Upper lobe of left lung (tissue), 6 donors: Measurements from ENCODE around the gene HAGHL. TPM values are rescaled to one million over a fixed set of nuclear protein-coding genes. Genes with fewer than 3 reads are reported as not detected.
A peak's percentile ranks its signal among the peaks of the same experiment; 100 is the strongest.

ENCODE experiments used
- ATAC-seq, 2 donors: fragments of 200-7000 bp; cut with Tn5 transposase; one replicate each; pipeline ENCODE4 v1.9.1; 2022; ENCODE audit warnings: mild to moderate bottlenecking in 2 of 2, moderate library complexity in 2 of 2; ENCODE audit not compliant: low FRiP score in 2 of 2
- DNase-seq, 2 donors: peaks; one replicate each; pipeline ENCODE4 v3.0.0-alpha.2; 2019 to 2020
- H3K27ac ChIP-seq, 4 donors: fragments of 200-600 bp; sonication (generic); one replicate each; pipeline ENCODE4 v1.5.1; 2016 to 2019
- H3K27me3 ChIP-seq, 4 donors: fragments of 200-600 bp; sonication (generic); one replicate each; pipeline ENCODE4 v1.5.1; 2017 to 2019
- H3K36me3 ChIP-seq, 4 donors: fragments of 200-600 bp; sonication (generic); one replicate each; pipeline ENCODE4 v1.5.1; 2016 to 2019
- H3K4me1 ChIP-seq, 4 donors: fragments of 200-600 bp; sonication (generic); one replicate each; pipeline ENCODE4 v1.5.1; 2018 to 2019
- H3K4me3 ChIP-seq, 4 donors: fragments of 200-600 bp; sonication (generic); one replicate each; pipeline ENCODE4 v1.5.1; 2017 to 2019; ENCODE audit warnings: mild to moderate bottlenecking in 2 of 4, moderate library complexity in 1 of 4
- H3K9me3 ChIP-seq, 4 donors: fragments of 200-600 bp; sonication (generic); one replicate each; pipeline ENCODE4 v1.5.1; 2018 to 2019
- EP300 ChIP-seq, 4 donors: sonication (generic); formaldehyde crosslinking; IDR thresholded peaks; one replicate each; pipeline ENCODE4 v1.5.1; 2017; ENCODE audit warnings: antibody characterized with exemption in 4 of 4, control low read depth in 2 of 4
- POLR2A ChIP-seq, 4 donors: fragments of 450-650 bp; IDR thresholded peaks; one replicate each; pipeline ENCODE4 v1.5.1; 2016 to 2017; ENCODE audit warnings: antibody characterized with exemption in 4 of 4, mild to moderate bottlenecking in 2 of 4
- POLR2AphosphoS5 ChIP-seq, 2 donors: sonication (generic); formaldehyde crosslinking; IDR thresholded peaks; one replicate each; pipeline ENCODE4 v1.5.1; 2017; ENCODE audit warnings: antibody characterized with exemption in 2 of 2
- WGBS, 2 donors: methylation state at CpG; one replicate each; pipeline ENCODE4 v1.1.5; 2017 to 2018; 5-methylcytosine and 5-hydroxymethylcytosine counted together
- total RNA-seq, 6 donors: library from RNA; depleted of rRNA in 4 of 6; stranded (reverse); fragments of >200 nt in 4 of 6; gene quantifications; one replicate each; pipeline versions ENCODE4 v1.1.0 to v1.2.1, GENCODE V29; 2016 to 2021
- TF ChIP-seq, protein P1 (sequence below), 6 experiments: fragments of 450-650 bp in 4 of 6; fragments of 200-600 bp in 2 of 6; sonication (generic) in 2 of 6; IDR thresholded peaks; one replicate each; pipeline ENCODE4 v1.5.1; 2016 to 2019; ENCODE audit warnings: antibody characterized with exemption in 6 of 6
- donor health status: DM: no; HTN: no; CAD: no; lungs with moderate emphysema.
- donor health status: DM: no; HTN: yes; CAD: no; lungs with severe emphysema.

Gene HAGHL
- total RNA-seq, 6 donors from 2014 or later: 4.0 to 43.0 (median 13.5) TPM

DNA sequence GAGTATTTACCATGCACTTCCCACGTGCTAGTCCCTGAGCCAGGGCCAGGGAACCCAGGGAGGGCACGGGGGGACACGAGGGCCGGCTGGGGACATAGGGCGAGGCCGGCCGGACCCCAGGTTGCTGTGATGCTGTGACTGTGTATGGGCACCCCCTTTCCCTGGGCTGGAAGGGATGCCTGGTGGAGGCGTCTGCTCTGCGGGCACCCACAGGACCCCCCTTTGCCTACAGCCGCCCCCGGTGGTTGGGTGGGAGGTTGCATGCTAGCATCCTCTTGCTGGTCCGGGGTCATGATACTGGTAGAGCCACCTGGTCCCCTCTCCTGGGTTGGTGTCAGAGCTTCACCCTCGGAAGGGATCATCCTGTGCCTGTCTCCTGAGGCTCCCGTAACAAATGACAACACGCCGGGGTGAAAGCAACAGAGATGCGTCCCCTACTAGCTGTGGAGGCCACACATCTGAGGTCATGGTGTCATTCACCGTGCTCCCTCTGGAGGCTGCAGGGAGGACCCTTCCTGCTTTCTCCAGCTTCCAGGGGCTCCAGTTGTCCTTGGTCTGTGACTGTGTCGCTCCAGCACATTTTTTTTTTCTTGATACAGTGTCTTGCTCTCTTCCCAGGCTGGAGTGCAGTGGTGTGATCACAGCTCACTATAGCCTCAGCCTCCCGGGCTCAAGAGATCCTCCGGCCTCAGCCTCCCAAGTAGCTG is 17.0 kb downstream of the HAGHL start:
- Histone ChIP-seq H3K4me3 (no peak overlapping the region), H3K36me3 (no peaks in the 10 kb centered on the region), H3K27me3 (no peaks in the 10 kb centered on the region), H3K9me3 (no peaks in the 10 kb centered on the region), H3K27ac (no peak overlapping the region), H3K4me1 (peaks cover 13 to 17% (median 13%) of the 10 kb centered on the region in 4 donors)
- WGBS, 2 donors: 76% methylated on average over 9 to 21 of the region's 21 CpGs
- peak in 1 of 2 donors; percentile 72 for DNase-seq
- no peak for ATAC-seq
- no peak for TF ChIP-seq EP300 (IDR thresholded peaks at IDR 0.05)
- no peak for TF ChIP-seq POLR2A (IDR thresholded peaks at IDR 0.05)
- TF ChIP-seq, protein P1, sequence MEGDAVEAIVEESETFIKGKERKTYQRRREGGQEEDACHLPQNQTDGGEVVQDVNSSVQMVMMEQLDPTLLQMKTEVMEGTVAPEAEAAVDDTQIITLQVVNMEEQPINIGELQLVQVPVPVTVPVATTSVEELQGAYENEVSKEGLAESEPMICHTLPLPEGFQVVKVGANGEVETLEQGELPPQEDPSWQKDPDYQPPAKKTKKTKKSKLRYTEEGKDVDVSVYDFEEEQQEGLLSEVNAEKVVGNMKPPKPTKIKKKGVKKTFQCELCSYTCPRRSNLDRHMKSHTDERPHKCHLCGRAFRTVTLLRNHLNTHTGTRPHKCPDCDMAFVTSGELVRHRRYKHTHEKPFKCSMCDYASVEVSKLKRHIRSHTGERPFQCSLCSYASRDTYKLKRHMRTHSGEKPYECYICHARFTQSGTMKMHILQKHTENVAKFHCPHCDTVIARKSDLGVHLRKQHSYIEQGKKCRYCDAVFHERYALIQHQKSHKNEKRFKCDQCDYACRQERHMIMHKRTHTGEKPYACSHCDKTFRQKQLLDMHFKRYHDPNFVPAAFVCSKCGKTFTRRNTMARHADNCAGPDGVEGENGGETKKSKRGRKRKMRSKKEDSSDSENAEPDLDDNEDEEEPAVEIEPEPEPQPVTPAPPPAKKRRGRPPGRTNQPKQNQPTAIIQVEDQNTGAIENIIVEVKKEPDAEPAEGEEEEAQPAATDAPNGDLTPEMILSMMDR (IDR thresholded peaks at IDR 0.05): no peak
- no peak for TF ChIP-seq POLR2AphosphoS5 (IDR thresholded peaks at IDR 0.05)

DNA sequence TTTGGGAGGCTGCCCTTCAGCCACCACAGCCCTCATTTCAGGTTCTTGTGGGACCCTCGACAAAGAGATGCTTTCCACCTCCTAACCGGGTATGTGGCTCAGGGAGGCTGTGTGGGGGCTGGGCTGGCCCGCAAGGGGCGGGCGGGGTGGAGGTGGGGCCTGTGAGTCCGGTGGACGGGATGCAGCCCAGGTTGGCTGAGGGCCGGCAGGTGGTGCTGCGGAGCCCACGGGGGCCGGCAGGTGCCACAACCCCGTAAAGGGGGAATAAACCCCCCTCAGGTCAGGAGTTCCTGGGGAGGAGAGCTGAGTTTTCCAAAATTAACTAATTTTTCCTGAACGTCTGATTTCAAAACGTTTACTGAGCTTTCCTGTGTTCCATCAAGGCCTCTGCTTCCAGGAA is 18.8 kb downstream of the HAGHL start:
- TF ChIP-seq POLR2AphosphoS5 (IDR thresholded peaks at IDR 0.05) (no peak), EP300 (IDR thresholded peaks at IDR 0.05) (no peak), POLR2A (IDR thresholded peaks at IDR 0.05) (no peak)
- TF ChIP-seq, protein P1 (IDR thresholded peaks at IDR 0.05): peak in 3 of 6 experiments; percentile 20 to 35 (median 23)
- H3K27ac ChIP-seq: no peak overlapping the region
- H3K4me1 ChIP-seq: peaks cover 3 to 6% (median 4%) of the 10 kb centered on the region in 4 donors
- no peak overlapping the region for H3K4me3 ChIP-seq
- no peaks in the 10 kb centered on the region for H3K27me3 ChIP-seq
- ATAC-seq (no peak), DNase-seq (peak; percentile 45 to 85)
- H3K36me3 ChIP-seq: no peaks in the 10 kb centered on the region
- 0 to 3% methylated on average over 2 to 11 of the region's 14 CpGs for WGBS, 2 donors
- H3K9me3 ChIP-seq: no peaks in the 10 kb centered on the region

DNA sequence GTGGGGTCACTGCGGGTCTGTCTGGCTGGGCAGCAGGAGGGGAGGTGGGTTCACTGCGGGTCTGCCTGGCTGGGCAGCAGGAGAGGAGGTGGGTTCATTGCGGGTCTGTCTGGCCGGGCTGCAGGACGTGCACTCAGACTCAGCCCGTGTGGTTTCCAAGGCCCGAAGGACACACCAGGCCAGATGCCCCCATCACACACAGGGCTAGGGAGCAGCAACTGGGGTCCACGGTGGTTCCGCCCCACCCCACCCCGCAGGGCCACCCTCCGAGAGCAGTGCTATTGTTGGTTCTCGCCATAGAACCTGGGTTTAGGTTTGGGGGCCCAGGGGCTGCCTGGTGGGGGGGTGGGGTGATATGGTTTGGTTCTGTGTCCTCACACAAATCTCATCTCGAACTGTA is 19.7 kb downstream of the HAGHL start:
- 86 to 87% methylated on average over 1 to 12 of the region's 13 CpGs for WGBS, 2 donors
- ATAC-seq: no peak

DNA sequence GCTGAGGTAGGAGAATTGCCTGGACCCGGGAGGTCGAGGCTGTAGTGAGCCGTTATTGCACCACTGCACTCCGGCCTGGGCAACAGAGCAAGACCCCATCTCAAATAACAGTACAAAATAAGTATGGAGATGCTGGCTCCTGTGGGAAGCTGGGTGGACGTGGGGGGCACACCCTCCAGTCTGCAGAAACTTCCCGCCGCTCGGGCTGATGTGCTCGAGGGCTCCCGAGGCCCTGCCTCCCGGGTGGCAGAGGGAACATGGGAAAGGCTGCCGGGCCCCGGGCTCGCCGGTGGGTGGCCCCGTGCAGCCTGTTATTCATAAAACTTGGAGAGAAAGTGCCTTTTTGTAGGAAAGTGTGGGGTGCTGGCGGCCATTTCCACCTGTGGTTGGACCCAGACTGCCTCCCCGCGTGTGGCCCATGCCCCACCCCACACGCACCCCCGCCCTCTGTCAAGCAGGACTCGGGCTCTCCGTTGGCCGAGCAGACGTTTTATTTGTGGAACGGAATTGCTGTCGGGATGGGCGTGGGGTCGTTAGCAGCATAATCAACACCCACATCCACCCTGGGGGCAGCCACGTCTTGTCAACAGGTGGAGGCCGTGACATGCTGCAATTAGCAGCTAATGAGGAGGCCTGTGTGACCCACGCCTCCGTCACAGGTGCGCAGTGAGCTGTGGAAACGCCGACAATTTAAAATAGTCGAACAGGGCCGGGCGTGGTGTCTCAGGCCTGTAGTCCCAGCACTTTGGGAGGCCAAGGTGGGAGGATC is 21.3 kb downstream of the HAGHL start:
- Histone ChIP-seq H3K4me3 (no peak overlapping the region), H3K27me3 (no peaks in the 10 kb centered on the region), H3K27ac (no peak overlapping the region), H3K4me1 (no peaks in the 10 kb centered on the region), H3K36me3 (no peaks in the 10 kb centered on the region), H3K9me3 (no peaks in the 10 kb centered on the region)
- WGBS, 2 donors: 78 to 87% methylated on average over 18 to 37 of the region's 39 CpGs
- ATAC-seq (no peak), DNase-seq (peak in 1 of 2 donors; percentile 70)
- TF ChIP-seq EP300 (IDR thresholded peaks at IDR 0.05): no peak
- TF ChIP-seq POLR2A (IDR thresholded peaks at IDR 0.05): no peak
- TF ChIP-seq, protein P1 (IDR thresholded peaks at IDR 0.05): no peak
- no peak for TF ChIP-seq POLR2AphosphoS5 (IDR thresholded peaks at IDR 0.05)

More for the DNA sequence above, 19.7 kb downstream of the HAGHL start:
- Histone ChIP-seq H3K36me3 (no peaks in the 10 kb centered on the region), H3K9me3 (no peaks in the 10 kb centered on the region), H3K4me3 (no peak overlapping the region), H3K27me3 (no peaks in the 10 kb centered on the region), H3K4me1 (no peaks in the 10 kb centered on the region), H3K27ac (no peak overlapping the region)
- TF ChIP-seq EP300 (IDR thresholded peaks at IDR 0.05): no peak
- TF ChIP-seq POLR2AphosphoS5 (IDR thresholded peaks at IDR 0.05): no peak
- TF ChIP-seq, protein P1 (IDR thresholded peaks at IDR 0.05): no peak
- no peak for TF ChIP-seq POLR2A (IDR thresholded peaks at IDR 0.05)
- DNase-seq: no peak
